Endothelial cell (in vitro differentiated cells): Measurements from ENCODE around the gene STOML2. TPM values are rescaled to one million over a fixed set of nuclear protein-coding genes. Genes with fewer than 3 reads are reported as not detected.

ENCODE experiments used
- DNase-seq: peaks from one replicate; pipeline ENCODE4 v3.0.0; 2021; ENCODE audit warnings: low spot score
- H3K27ac Mint-ChIP-seq: one replicate; pipeline ENCODE4 v1.8.0; 2021; ENCODE audit warnings: mixed read lengths, inconsistent platforms; ENCODE audit not compliant: unreplicated experiment
- H3K27me3 Mint-ChIP-seq: one replicate; pipeline ENCODE4 v1.8.0; 2021; ENCODE audit warnings: mild to moderate bottlenecking, moderate library complexity, mixed read lengths, inconsistent platforms; ENCODE audit not compliant: unreplicated experiment
- H3K36me3 Mint-ChIP-seq: one replicate; pipeline ENCODE4 v1.8.0; 2021; ENCODE audit warnings: mild to moderate bottlenecking, low read depth, mixed read lengths, inconsistent platforms; ENCODE audit not compliant: unreplicated experiment
- H3K4me1 Mint-ChIP-seq: one replicate; pipeline ENCODE4 v1.8.0; 2021; ENCODE audit warnings: mild to moderate bottlenecking, mixed read lengths, inconsistent platforms; ENCODE audit not compliant: unreplicated experiment
- H3K4me3 Mint-ChIP-seq: one replicate; pipeline ENCODE4 v1.8.0; 2021; ENCODE audit warnings: mild to moderate bottlenecking, mixed read lengths, inconsistent platforms; ENCODE audit not compliant: unreplicated experiment
- H3K9me3 Mint-ChIP-seq: one replicate; pipeline ENCODE4 v1.8.0; 2021; ENCODE audit warnings: mixed read lengths, inconsistent platforms; ENCODE audit not compliant: unreplicated experiment
- total RNA-seq: library from RNA; stranded (reverse); fragmentation: NEBNext Ultra II Directional; extraction: Animal tissue kit (Norgen Biotek cat#: 25700); gene quantifications from one replicate; pipeline ENCODE4 v1.2.1, GENCODE V29; 2021; ENCODE audit not compliant: unreplicated experiment
- TF ChIP-seq, protein P1 (sequence below): fragments of 200-600 bp; sonication (generic); IDR thresholded peaks from one replicate; pipeline ENCODE4 v1.5.0; 2021; ENCODE audit warnings: antibody characterized with exemption; ENCODE audit not compliant: unreplicated experiment

Gene STOML2
- total RNA-seq, 1 donor from 2014 or later = 108 TPM

DNA sequence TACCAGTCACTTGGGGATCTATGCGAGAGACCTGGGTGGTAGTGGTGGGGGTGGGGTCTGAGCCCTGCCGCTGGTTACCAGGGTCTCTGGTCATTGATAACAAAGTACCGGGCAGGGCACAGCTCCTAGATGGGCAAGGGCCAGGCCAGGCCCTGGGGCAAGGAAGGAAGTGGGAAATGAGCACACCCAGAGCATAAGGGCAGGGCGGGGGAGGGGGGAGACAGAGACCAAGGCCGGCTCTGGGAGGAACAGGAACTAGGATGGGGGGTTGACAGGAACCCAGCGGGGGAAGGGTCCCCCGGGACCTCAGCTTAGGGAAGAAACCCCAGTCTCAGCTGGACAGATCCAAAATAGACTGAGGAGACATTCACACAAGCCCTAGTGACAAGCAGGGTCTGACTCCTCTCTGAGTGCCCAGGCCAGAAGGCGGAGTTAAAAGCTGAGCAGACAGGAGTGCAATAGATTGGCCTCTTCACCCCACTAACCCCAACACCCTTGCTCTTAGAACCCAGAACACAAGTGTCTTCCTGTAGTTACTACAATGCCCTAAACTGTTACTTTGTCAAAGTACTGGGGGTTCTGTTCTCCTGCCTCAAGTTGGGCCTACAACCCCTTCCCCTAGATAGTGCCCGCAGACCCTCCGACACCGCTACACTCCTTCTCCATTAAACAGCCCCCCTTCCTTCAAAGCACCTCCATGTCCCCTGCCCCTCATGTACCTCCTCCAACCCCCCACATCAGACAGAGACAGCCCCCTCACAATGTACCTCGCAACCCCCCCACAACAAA is 12.1 kb upstream of the STOML2 start:
- DNase-seq = peak; percentile 59
- H3K4me3 Mint-ChIP-seq = peak overlapping the region; percentile 99
- H3K27ac Mint-ChIP-seq = peak overlapping the region; percentile 98
- H3K4me1 Mint-ChIP-seq = peaks cover 30% of the 10 kb centered on the region
- TF ChIP-seq, protein P1, sequence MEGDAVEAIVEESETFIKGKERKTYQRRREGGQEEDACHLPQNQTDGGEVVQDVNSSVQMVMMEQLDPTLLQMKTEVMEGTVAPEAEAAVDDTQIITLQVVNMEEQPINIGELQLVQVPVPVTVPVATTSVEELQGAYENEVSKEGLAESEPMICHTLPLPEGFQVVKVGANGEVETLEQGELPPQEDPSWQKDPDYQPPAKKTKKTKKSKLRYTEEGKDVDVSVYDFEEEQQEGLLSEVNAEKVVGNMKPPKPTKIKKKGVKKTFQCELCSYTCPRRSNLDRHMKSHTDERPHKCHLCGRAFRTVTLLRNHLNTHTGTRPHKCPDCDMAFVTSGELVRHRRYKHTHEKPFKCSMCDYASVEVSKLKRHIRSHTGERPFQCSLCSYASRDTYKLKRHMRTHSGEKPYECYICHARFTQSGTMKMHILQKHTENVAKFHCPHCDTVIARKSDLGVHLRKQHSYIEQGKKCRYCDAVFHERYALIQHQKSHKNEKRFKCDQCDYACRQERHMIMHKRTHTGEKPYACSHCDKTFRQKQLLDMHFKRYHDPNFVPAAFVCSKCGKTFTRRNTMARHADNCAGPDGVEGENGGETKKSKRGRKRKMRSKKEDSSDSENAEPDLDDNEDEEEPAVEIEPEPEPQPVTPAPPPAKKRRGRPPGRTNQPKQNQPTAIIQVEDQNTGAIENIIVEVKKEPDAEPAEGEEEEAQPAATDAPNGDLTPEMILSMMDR = no peak
- H3K9me3 Mint-ChIP-seq = no peaks in the 10 kb centered on the region
- peaks cover 19% of the 10 kb centered on the region for H3K36me3 Mint-ChIP-seq
- H3K27me3 Mint-ChIP-seq = peaks cover 13% of the 10 kb centered on the region

DNA sequence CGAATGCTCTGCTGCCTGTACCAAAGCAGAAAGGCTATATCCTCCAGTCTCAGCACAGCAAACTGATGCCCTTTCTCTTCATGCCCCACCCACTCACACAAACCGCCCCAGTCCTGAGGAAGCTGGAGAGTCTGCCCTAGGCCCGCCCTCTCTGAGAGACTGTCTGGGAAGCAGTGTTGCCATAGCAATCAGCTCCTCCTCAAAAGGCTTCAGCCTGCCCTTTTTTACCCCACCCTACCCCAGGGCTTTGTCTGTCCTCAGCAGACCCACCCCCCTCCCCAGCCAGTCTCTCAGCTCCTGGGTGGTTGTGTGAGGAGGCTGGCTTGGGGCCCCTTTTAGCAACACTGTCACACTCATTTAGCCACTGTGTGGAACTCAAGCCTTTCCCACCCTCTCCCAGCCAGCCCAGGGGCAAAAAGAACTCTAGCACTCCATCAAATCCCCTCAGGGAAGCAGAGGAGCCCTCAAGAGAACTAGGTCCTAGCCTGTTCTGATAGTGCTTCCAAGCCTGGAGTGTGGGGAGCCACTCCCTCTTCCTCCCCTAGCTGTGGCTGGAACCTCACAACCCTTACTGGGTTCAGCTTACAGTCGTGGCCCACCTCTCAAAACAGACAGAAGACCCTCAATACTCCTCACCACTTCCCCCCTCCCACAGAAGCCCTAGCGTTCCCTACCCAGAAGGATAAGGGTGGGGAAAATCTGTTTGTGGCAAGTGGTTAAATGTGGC is 11.3 kb upstream of the STOML2 start:
- peak; percentile 80 for DNase-seq
- Mint-ChIP-seq H3K27ac (peak overlapping the region; percentile 98), H3K9me3 (no peaks in the 10 kb centered on the region), H3K27me3 (peaks cover 13% of the 10 kb centered on the region), H3K36me3 (peaks cover 19% of the 10 kb centered on the region), H3K4me3 (peak overlapping the region; percentile 99), H3K4me1 (peaks cover 32% of the 10 kb centered on the region)
- TF ChIP-seq, protein P1 = no peak

DNA sequence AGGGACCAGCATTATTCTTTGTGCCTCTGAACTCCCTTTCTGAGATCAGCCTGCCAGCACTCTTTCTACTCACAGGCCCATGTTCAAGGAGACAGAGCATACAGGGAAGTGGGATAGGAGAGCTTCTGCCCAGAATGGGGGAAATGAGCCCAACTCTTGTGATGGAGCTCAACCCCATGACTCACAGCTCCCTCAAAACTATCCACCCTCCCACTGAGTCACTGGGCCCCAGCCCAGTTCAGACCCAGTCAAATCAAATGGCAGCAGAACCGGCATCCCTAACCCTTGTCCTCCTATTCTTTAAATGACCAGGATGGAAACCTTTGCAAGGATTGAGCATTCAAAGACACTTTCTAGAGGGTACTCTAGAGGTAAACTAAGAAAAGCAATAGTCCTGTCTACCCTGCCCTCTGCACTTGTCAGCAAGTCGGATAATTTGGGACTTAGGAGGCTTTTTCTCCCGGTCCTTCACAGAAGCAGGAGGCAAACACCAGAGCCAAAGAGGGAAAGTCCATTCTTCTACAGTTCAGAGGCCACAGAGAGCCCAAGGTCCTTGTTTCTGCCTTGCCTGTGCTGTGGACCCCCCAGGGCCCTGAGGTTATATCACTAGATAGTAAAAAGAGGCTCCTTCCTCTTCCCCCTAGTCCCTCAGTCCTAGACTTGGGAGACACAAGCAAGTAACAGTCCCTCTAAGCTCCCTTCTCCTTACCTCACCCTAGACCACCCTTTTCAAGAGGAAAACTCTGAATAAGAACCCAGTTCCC is 9.5 kb upstream of the STOML2 start:
- H3K36me3 Mint-ChIP-seq = peaks cover 19% of the 10 kb centered on the region
- TF ChIP-seq, protein P1 = no peak
- H3K9me3 Mint-ChIP-seq = no peaks in the 10 kb centered on the region
- H3K27ac Mint-ChIP-seq = peak overlapping the region; percentile 89
- no peak for DNase-seq
- peak overlapping the region; percentile 87 for H3K4me3 Mint-ChIP-seq
- H3K27me3 Mint-ChIP-seq = peaks cover 13% of the 10 kb centered on the region
- peaks cover 32% of the 10 kb centered on the region for H3K4me1 Mint-ChIP-seq

DNA sequence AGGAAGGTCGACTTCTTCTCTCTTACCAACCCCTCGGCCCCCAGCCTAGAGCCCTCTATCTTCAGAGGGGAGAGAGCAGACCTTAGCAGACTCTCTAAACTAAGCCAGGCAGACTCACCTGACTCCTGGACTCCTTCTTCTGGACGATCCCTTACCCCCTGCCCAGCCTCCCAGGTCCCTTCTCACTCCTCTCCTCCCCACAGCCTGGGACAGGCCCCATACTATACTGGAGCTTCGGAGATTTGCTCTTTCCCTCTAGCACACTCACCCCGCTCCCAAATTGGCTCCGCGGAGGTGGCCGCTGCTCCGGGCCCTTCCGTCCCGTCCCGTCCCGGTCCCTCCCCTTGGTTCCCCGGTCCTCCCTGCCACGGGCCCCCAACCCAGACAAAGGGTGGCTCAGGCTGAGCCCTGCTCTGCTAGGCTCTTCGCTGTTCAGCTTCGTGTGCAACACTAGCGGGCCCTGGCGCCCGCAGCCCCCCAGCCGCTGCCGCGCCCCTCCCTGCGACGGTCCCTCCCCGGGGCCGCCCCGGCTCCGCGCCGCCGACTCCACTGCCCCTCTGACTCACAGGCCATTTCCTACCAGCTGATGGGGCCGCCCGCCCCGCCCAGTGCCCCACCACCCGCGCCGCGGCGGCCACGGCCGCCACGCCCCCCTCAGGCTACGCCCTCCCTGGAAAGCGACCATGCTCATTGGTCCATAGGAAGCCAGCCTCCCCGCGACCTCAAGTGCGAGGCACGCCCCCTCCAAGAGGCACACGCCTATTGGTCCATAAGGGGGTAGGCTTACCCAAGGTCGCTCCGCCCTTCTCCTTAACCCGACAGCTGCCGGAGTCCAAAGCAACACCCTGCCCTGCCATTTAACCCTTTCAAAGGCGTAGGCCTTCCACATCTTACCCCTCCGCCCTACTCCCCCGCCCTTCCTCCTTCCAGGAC is 8.3 kb upstream of the STOML2 start:
- no peaks in the 10 kb centered on the region for H3K9me3 Mint-ChIP-seq
- TF ChIP-seq, protein P1 = no peak
- peak overlapping the region; percentile 87 for H3K4me3 Mint-ChIP-seq
- H3K36me3 Mint-ChIP-seq = peaks cover 16% of the 10 kb centered on the region
- peaks cover 27% of the 10 kb centered on the region for H3K4me1 Mint-ChIP-seq
- peaks cover 13% of the 10 kb centered on the region for H3K27me3 Mint-ChIP-seq
- H3K27ac Mint-ChIP-seq = peak overlapping the region; percentile 89
- peak; percentile 96 for DNase-seq
